Common myeloid progenitor, CD34-positive (primary cell): ENCODE measurements around the gene TTC3.

Source experiments
- CTCF ChIA-PET: fragments of 350-600 bp; sonication (Branson Sonifier 250); formaldehyde crosslinking; loops from one replicate; lab custom pipeline; 2021; ENCODE audit warnings: antibody characterized with exemption; lab: Charles Lee
- POLR2A ChIA-PET: fragments of 350-600 bp; sonication (Branson Sonifier 250); formaldehyde crosslinking; loops from one replicate; lab custom pipeline; 2021; ENCODE audit warnings: antibody characterized with exemption; lab: Charles Lee
- DNase-seq, 3 donors: peaks; one replicate each; pipeline versions ENCODE4 v3.0.0 to v3.0.0-alpha.2; 2013
- H3K27ac ChIP-seq, 2 experiments: 1 replicate in 1 of 2; 2 replicates in 1 of 2; pipeline ENCODE4 v1.7.0; 2013; ENCODE audit warnings: inconsistent platforms in 2 of 2, low read length in 2 of 2, mild to moderate bottlenecking in 2 of 2, low read depth in 1 of 2, moderate library complexity in 1 of 2; ENCODE audit not compliant: severe bottlenecking in 2 of 2, insufficient read depth in 1 of 2, poor library complexity in 1 of 2
- H3K27me3 ChIP-seq, 5 experiments: replicated peaks in 2 of 5; 1 replicate in 3 of 5; 2 replicates in 2 of 5; pipeline versions ENCODE4 v1.6.1 to v1.7.0; 2013; ENCODE audit warnings: low read length in 4 of 5, mild to moderate bottlenecking in 2 of 5, moderate library complexity in 2 of 5, inconsistent platforms in 1 of 5; ENCODE audit not compliant: insufficient read depth in 5 of 5, control insufficient read depth in 4 of 5
- H3K36me3 ChIP-seq, 4 experiments: 1 replicate in 2 of 4; 2 replicates in 2 of 4; pipeline versions ENCODE4 v1.6.1 to v1.7.0; 2013; ENCODE audit warnings: low read length in 3 of 4, control low read depth in 1 of 4, mild to moderate bottlenecking in 1 of 4; ENCODE audit not compliant: control insufficient read depth in 4 of 4, insufficient read depth in 4 of 4
- H3K4me1 ChIP-seq, 4 experiments: 1 replicate in 3 of 4; 2 replicates in 1 of 4; pipeline versions ENCODE4 v1.6.1 to v1.7.1; 2013; ENCODE audit warnings: low read length in 3 of 4, mild to moderate bottlenecking in 3 of 4, control low read depth in 1 of 4, inconsistent platforms in 1 of 4, moderate library complexity in 1 of 4; ENCODE audit not compliant: control insufficient read depth in 4 of 4, insufficient read depth in 4 of 4; ENCODE audit errors: control extremely low read depth in 1 of 4
- H3K4me3 ChIP-seq, 7 experiments: 1 replicate in 4 of 7; 2 replicates in 3 of 7; pipeline versions ENCODE4 v1.5.1 to v1.7.0; 2013; ENCODE audit warnings: mild to moderate bottlenecking in 7 of 7, low read length in 6 of 7, moderate library complexity in 6 of 7, inconsistent platforms in 2 of 7, low read depth in 2 of 7, control low read depth in 1 of 7; ENCODE audit not compliant: insufficient read depth in 4 of 7, control insufficient read depth in 1 of 7; ENCODE audit errors: extremely low read depth in 1 of 7
- H3K9me3 ChIP-seq, 5 experiments: 1 replicate in 4 of 5; 2 replicates in 1 of 5; pipeline versions ENCODE4 v1.6.1 to v1.7.1; 2013; ENCODE audit warnings: low read length in 4 of 5, mild to moderate bottlenecking in 2 of 5, inconsistent platforms in 1 of 5, low read depth in 1 of 5, moderate library complexity in 1 of 5; ENCODE audit not compliant: control insufficient read depth in 4 of 5, insufficient read depth in 2 of 5; ENCODE audit errors: control extremely low read depth in 1 of 5
- WGBS: methylation state at CpG from one replicate; pipeline ENCODE4 v1.1.5; 2013; ENCODE audit not compliant: insufficient coverage; 5-methylcytosine and 5-hydroxymethylcytosine counted together

TTC3 gene

GRCh38 chr21:37206496-37206895 lies 133.4 kb downstream of the TTC3 start:
- no peak overlapping the region for H3K27ac ChIP-seq
- H3K36me3 ChIP-seq = peaks cover 8 to 23% (median 12%) of the 10 kb centered on the region in 4 experiments
- H3K4me1 ChIP-seq = peaks cover 0 to 26% (median 14%) of the 10 kb centered on the region in 4 experiments
- DNase-seq = no peak
- H3K4me3 ChIP-seq = no peak overlapping the region
- H3K9me3 ChIP-seq = peaks cover 0 to 10% (median 0%) of the 10 kb centered on the region in 5 experiments
- 85% methylated on average over 6 of the region's 7 CpGs for WGBS
- CTCF ChIA-PET = no interaction called here
- POLR2A ChIA-PET = no interaction called here
- H3K27me3 ChIP-seq = no peaks in the 10 kb centered on the region

GRCh38 chr21:37207441-37208009 lies 134.5 kb downstream of the TTC3 start:
- POLR2A ChIA-PET = interaction anchor here (0.6 kb wide), 1 partner anchor 244 kb away, joined by 4 read pairs; no protein-coding TSS in a partner anchor
- peak overlapping the region in 1 of 2 experiments; percentile 65 for H3K27ac ChIP-seq

GRCh38 chr21:37208056-37208721 lies 135.1 kb downstream of the TTC3 start:
- peak; percentile 70 to 93 (median 88) for DNase-seq
- ChIA-PET CTCF (interaction anchor here (0.8 to 3.0 kb wide), 4 partner anchors 9 to 255 kb away, joined by 3 to 16 read pairs (median 3); no protein-coding TSS in a partner anchor), POLR2A (interaction anchor here (0.6 kb wide), 1 partner anchor 243 kb away, joined by 4 read pairs; no protein-coding TSS in a partner anchor)
- 10% methylated on average over 11 of the region's 15 CpGs for WGBS
- Histone ChIP-seq H3K4me3 (peak overlapping the region in 4 of 7 experiments; percentile 7 to 61 (median 40)), H3K27me3 (no peaks in the 10 kb centered on the region), H3K36me3 (peaks cover 0 to 8% (median 2%) of the 10 kb centered on the region in 4 experiments), H3K27ac (peak overlapping the region in 1 of 2 experiments; percentile 65), H3K4me1 (peaks cover 0 to 26% (median 14%) of the 10 kb centered on the region in 4 experiments), H3K9me3 (peaks cover 0 to 10% (median 0%) of the 10 kb centered on the region in 5 experiments)

More at GRCh38 chr21:37207441-37208009, 134.5 kb downstream of the TTC3 start:
- CTCF ChIA-PET = interaction anchor here (0.8 to 3.0 kb wide), 4 partner anchors 9 to 256 kb away, joined by 3 to 16 read pairs (median 3); no protein-coding TSS in a partner anchor
- Histone ChIP-seq H3K27me3 (no peaks in the 10 kb centered on the region), H3K36me3 (peaks cover 3 to 14% (median 8%) of the 10 kb centered on the region in 4 experiments), H3K4me3 (peak overlapping the region in 4 of 7 experiments; percentile 6 to 61 (median 20)), H3K4me1 (peaks cover 0 to 26% (median 14%) of the 10 kb centered on the region in 4 experiments), H3K9me3 (peaks cover 0 to 10% (median 0%) of the 10 kb centered on the region in 5 experiments)
- peak in 2 of 3 donors; percentile 4 to 71 for DNase-seq
- WGBS = 56% methylated on average over 5 of the region's 6 CpGs

GRCh38 chr21:37208741-37209225 lies 135.7 kb downstream of the TTC3 start:
- Histone ChIP-seq H3K4me1 (peaks cover 0 to 26% (median 14%) of the 10 kb centered on the region in 4 experiments), H3K27ac (no peak overlapping the region), H3K9me3 (peaks cover 0 to 10% (median 0%) of the 10 kb centered on the region in 5 experiments), H3K27me3 (no peaks in the 10 kb centered on the region), H3K36me3 (peaks cover 0 to 5% (median 0%) of the 10 kb centered on the region in 4 experiments), H3K4me3 (no peak overlapping the region)
- DNase-seq = peak in 1 of 3 donors; percentile 15
- 96% methylated on average over 11 of the region's 15 CpGs for WGBS
- CTCF ChIA-PET = interaction anchor here (1.2 to 3.0 kb wide), 2 partner anchors 10 to 177 kb away, joined by 3 to 16 read pairs; no protein-coding TSS in a partner anchor
- POLR2A ChIA-PET = no interaction called here

DNA sequence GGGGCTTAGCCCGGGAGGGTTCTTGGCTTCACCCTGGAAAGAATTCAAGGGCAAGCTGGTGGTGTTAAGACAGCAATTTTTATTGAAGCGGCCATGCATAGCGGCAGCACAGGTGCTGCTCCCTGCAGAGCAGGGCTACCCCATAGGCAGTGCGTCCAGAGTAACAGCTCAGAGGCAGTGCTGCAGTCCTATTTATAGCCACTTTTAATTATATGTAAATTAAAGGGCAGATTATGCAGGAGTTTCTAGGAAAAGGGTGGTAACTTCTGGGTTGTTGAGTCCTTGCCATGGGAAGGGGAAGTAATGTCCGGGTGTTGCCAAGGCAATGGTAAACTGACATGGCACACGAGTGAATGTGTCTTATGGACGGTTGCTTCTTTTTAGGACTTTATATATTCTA lies 137.1 kb downstream of the TTC3 start:
- Histone ChIP-seq H3K27me3 (no peaks in the 10 kb centered on the region), H3K27ac (no peak overlapping the region), H3K9me3 (peaks cover 0 to 10% (median 0%) of the 10 kb centered on the region in 5 experiments), H3K36me3 (no peaks in the 10 kb centered on the region), H3K4me3 (no peak overlapping the region), H3K4me1 (peaks cover 0 to 26% (median 14%) of the 10 kb centered on the region in 4 experiments)
- 96% methylated on average over 7 of the region's 7 CpGs for WGBS
- no peak for DNase-seq
- ChIA-PET CTCF (interaction anchor here (3.0 kb wide), 1 partner anchor 9 kb away, joined by 16 read pairs; no protein-coding TSS in a partner anchor), POLR2A (no interaction called here)

- CTCF ChIA-PET = no interaction called here
- Histone ChIP-seq H3K27ac (no peak overlapping the region), H3K9me3 (peaks cover 0 to 10% (median 0%) of the 10 kb centered on the region in 5 experiments), H3K4me3 (no peak overlapping the region), H3K27me3 (no peaks in the 10 kb centered on the region), H3K36me3 (no peaks in the 10 kb centered on the region), H3K4me1 (peaks cover 0 to 26% (median 14%) of the 10 kb centered on the region in 4 experiments)
- no CpG with 5 or more reads among the region's 1 CpG for WGBS
- POLR2A ChIA-PET = no interaction called here
- no peak for DNase-seq
Observed at GRCh38 chr21:37210799-37211198, 137.7 kb downstream of the TTC3 start.
